Astrocyte of the cerebellum (primary cell): ENCODE results near the gene ARHGAP10.

Experiments used
- DNase-seq: peaks from one replicate; pipeline ENCODE4 v3.0.0-alpha.2; 2011; ENCODE audit warnings: low read depth
- H3K4me3 ChIP-seq: 2 replicates; pipeline ENCODE4 v1.5.1; 2011; ENCODE audit warnings: mild to moderate bottlenecking, low read depth, low read length, moderate library complexity
- in situ Hi-C: cut with HindIII; loops from 2 replicates; pipeline ENCODE4 v1.10.0; 2017; ENCODE audit warnings: low sequenced_read_pairs
- TF ChIP-seq, protein P1 (sequence below): IDR thresholded peaks from 2 replicates; pipeline ENCODE4 v1.5.1; 2012; ENCODE audit warnings: low read length, low read depth, moderate library complexity, mild to moderate bottlenecking; ENCODE audit errors: missing control alignments

ARHGAP10 gene

DNA sequence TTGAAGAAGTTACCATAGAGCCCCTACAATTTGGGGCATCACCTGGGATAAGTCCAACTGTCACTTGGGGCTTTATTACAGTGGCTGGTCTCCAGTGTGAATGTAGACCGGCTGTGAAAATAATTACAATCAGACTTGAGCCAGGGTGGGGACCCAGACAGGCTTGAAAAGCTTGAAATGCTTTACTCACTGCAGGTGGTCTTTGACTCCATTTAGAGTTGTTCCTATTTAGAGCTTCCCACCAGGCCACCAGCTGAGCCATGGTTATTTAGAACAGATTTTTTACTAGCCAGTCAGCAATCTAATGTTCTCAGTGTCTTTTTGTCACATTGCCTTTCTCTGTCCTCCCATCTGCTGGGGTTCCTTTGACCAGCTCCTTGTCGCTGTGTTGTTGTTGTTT lies 5.7 kb downstream of the ARHGAP10 start:
- no peak overlapping the region for H3K4me3 ChIP-seq
- TF ChIP-seq, protein P1, sequence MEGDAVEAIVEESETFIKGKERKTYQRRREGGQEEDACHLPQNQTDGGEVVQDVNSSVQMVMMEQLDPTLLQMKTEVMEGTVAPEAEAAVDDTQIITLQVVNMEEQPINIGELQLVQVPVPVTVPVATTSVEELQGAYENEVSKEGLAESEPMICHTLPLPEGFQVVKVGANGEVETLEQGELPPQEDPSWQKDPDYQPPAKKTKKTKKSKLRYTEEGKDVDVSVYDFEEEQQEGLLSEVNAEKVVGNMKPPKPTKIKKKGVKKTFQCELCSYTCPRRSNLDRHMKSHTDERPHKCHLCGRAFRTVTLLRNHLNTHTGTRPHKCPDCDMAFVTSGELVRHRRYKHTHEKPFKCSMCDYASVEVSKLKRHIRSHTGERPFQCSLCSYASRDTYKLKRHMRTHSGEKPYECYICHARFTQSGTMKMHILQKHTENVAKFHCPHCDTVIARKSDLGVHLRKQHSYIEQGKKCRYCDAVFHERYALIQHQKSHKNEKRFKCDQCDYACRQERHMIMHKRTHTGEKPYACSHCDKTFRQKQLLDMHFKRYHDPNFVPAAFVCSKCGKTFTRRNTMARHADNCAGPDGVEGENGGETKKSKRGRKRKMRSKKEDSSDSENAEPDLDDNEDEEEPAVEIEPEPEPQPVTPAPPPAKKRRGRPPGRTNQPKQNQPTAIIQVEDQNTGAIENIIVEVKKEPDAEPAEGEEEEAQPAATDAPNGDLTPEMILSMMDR = no peak
- DNase-seq = no peak
- in situ Hi-C loops = no loop called here

DNA sequence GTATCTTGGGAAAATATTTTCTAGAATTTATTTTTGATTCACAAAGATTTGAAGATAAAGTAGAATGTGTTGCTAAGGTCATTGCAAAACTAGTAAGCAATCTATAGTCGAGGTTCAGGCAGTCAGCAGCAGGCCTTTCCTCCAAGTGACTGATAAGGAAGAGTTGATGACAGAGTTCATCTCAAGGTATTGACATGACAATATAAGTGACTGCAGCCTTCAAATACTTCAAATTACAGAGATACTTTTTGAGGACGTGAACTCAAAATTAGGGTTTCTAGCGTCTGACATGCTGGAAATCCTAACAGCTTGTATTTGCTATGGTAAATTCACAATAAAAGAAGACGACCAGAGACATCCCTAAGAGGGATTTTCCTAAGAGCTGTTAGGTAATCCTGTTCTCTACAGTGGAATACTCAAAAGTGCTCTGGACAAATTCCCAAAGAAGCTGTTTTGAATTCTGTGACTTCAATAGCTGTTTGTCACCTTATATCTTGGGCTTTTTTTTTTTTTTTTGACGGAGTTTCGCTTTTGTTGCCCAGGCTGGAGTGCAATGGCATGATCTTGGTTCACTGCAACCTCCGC lies 7.4 kb downstream of the ARHGAP10 start:
- TF ChIP-seq, protein P1 = no peak
- in situ Hi-C loops = no loop called here
- no peak overlapping the region for H3K4me3 ChIP-seq
- no peak for DNase-seq

DNA sequence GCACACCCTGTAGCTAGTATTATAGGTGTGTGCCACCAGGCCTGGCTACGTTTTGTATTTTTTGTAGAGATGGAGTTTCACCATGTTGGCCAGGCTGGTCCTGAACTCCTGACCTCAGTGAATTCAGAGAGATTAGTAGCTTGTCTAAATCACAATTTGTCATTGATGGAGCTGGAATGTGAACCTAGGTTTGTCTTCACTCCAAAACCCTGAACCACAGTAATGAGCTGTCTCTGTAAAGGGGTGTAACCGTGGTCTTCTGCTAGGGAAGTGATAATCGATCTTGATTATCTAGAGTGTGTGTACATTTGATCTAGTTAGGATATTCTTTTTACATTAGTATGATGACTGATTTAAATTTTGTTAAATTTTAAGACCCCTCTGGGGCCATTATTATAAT lies 8.3 kb downstream of the ARHGAP10 start:
- no peak overlapping the region for H3K4me3 ChIP-seq
- TF ChIP-seq, protein P1 = no peak
- DNase-seq = no peak
- in situ Hi-C loops = no loop called here

DNA sequence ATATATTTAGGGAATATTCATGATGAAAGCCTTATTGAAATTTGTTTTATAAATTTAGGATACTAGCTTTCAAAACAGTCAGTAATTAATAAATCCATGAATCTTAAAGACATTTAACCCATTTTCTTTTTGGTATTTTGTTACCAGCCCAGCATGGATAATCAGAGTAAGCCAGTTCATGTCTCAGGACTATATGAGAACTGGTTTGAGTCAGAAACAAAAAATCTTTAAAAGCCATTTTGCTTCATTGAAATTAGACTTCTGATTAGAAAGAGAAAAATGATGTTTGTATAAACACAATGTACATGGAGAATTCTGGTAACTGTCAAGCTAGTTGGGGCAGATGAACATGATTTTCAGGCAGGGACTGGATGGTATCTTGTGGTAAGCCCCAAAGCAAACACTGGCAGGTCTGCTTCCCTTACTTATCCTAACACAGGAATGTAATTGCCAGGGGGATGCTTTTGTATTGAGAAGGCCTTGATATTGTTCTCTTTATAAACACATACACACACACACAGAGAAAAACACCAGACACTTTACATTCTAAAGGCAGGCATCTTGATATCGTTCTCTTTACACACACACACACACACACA lies 9.4 kb downstream of the ARHGAP10 start:
- TF ChIP-seq, protein P1 = no peak
- in situ Hi-C loops = no loop called here
- no peak overlapping the region for H3K4me3 ChIP-seq
- peak; percentile 27 for DNase-seq

DNA sequence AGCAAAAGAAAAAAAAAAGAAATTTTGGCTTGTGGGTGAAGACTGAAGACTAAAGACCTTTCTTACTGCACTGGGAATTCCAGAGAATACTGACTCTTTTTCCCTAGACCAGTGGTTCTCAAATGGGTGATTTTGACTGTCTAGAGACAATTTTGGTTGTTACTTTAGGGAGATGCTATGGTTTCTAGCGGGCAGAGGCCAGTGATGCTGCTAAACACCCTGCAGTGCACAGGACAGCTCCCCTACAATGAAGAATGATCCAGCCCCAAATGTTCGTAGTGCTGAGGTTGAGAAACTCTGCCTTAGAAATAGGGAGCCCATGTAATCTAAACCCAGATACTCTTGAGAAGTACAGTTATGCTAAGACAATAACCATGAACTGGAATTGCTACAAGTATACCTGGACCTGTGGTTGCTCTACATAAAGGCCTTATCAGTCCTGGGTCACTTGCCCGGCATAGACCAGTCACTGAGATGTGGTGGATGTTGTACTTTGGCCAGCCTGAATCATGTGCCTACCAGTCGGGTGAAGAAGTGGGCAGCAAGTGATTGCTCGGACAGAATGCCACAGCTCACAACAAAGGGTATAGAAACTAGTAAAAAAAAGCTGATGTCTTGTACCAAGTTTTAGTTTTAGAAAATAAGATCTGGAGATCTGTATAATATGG lies 16.0 kb downstream of the ARHGAP10 start:
- H3K4me3 ChIP-seq = no peak overlapping the region
- in situ Hi-C loops = no loop called here
- DNase-seq = no peak
- TF ChIP-seq, protein P1 = no peak

DNA sequence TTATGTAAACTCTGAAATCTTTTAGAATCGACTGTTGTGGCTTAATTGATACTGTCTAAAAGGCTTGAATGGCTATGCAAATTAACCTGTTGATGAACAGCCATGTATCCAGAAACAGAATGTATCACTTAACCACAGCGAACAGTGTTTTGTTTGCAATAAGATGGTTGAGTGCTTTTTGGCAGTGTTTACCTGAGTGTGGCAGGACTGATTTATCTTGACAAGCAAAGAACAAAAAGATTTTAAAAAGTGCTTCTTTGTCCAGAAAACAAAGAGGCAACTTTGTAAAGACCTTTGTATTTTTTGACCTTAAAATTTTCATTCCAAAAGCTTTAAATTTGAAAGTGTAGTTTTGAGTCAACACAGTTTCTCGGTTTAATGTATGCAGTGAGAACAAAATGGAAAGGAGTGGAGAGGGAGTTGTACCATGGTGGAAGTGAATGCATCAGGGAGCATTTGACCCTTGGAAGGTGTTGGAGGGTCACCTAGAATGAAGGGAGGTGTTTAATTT lies 18.0 kb downstream of the ARHGAP10 start:
- DNase-seq = no peak
- no peak overlapping the region for H3K4me3 ChIP-seq
- TF ChIP-seq, protein P1 = no peak
- in situ Hi-C loops = no loop called here
